PC-3 (cell line): Measurements from ENCODE around the gene AMZ1. TPM values are rescaled to one million over a fixed set of nuclear protein-coding genes. Genes with fewer than 3 reads are reported as not detected.
"Not testable (repeated sequence)": the region's sequence is repeated elsewhere in the genome, so short reads cannot be mapped to it uniquely, and the experiment has no call there.

Source experiments
- ATAC-seq: fragments of 200-7000 bp; cut with Tn5 transposase; 2 replicates; pipeline ENCODE4 v1.9.1; 2020; ENCODE audit warnings: mild to moderate bottlenecking, moderate library complexity
- BruUV-seq: library from RNA; stranded (reverse); fragments of 400-500 nt; replicated peaks from 2 replicates; lab custom pipeline; 2021; lab: Mats Ljungman, UMichigan
- CTCF ChIA-PET: fragments of 300-600 bp; sonication (Branson Sonifier 250); formaldehyde crosslinking; loops from one replicate; lab custom pipeline; 2022; ENCODE audit warnings: antibody characterized with exemption; lab: Charles Lee
- POLR2A ChIA-PET: fragments of 300-600 bp; sonication (Branson Sonifier 250); formaldehyde crosslinking; loops from one replicate; lab custom pipeline; 2022; ENCODE audit warnings: antibody characterized with exemption; ENCODE audit not compliant: unreplicated experiment; lab: Charles Lee
- DNase-seq: peaks from one replicate; pipeline ENCODE4 v3.0.0-alpha.2; 2015
- H2AFZ ChIP-seq: fragments of 300-600 bp; sonication (generic); 2 replicates; pipeline ENCODE4 v1.6.0; 2016; ENCODE audit warnings: antibody characterized with exemption, low read length
- H3F3A ChIP-seq: fragments of 300-600 bp; sonication (generic); one replicate; pipeline ENCODE4 v1.6.0; 2017; ENCODE audit warnings: antibody characterized with exemption, low read length, control low read depth, mild to moderate bottlenecking; ENCODE audit not compliant: unreplicated experiment
- H3K27ac ChIP-seq: fragments of 300-600 bp; sonication (generic); 2 replicates; pipeline ENCODE4 v1.5.1; 2016; ENCODE audit warnings: mild to moderate bottlenecking, low read length
- H3K27me3 ChIP-seq: fragments of 300-600 bp; sonication (generic); 2 replicates; pipeline ENCODE4 v1.6.1; 2016; ENCODE audit warnings: low read length, mixed read lengths
- H3K36me3 ChIP-seq: fragments of 300-600 bp; sonication (generic); 2 replicates; pipeline ENCODE4 v1.6.1; 2016; ENCODE audit warnings: low read depth, mixed run types, low read length, mixed read lengths
- H3K4me1 ChIP-seq: fragments of 300-600 bp; sonication (generic); 2 replicates; pipeline ENCODE4 v1.5.1; 2016; ENCODE audit warnings: low read length; ENCODE audit not compliant: insufficient read depth
- H3K4me2 ChIP-seq: fragments of 300-600 bp; sonication (generic); 2 replicates; pipeline ENCODE4 v1.6.0; 2016; ENCODE audit warnings: low read length
- H3K4me3 ChIP-seq: fragments of 300-600 bp; sonication (generic); 2 replicates; pipeline ENCODE4 v1.5.1; 2016; ENCODE audit warnings: mild to moderate bottlenecking, low read length, mixed read lengths
- H3K79me2 ChIP-seq: fragments of 300-600 bp; sonication (generic); 2 replicates; pipeline ENCODE4 v1.6.1; 2017; ENCODE audit warnings: low read length, mixed read lengths
- H3K9ac ChIP-seq: fragments of 300-600 bp; sonication (generic); 2 replicates; pipeline ENCODE4 v1.6.0; 2016; ENCODE audit warnings: mild to moderate bottlenecking, low read length
- H3K9me2 ChIP-seq: fragments of 300-600 bp; sonication (generic); replicated peaks from 2 replicates; pipeline ENCODE4 v1.6.1; 2016; ENCODE audit warnings: mixed run types, low read length, mixed read lengths
- H3K9me3 ChIP-seq: fragments of 300-600 bp; sonication (generic); 2 replicates; pipeline ENCODE4 v1.6.1; 2016; ENCODE audit warnings: low read length, mixed read lengths
- H4K20me1 ChIP-seq: fragments of 300-600 bp; sonication (generic); 2 replicates; pipeline ENCODE4 v1.6.1; 2016; ENCODE audit warnings: low read length, mixed read lengths
- EZH2 ChIP-seq: fragments of 300-600 bp; sonication (generic); IDR thresholded peaks from one replicate; pipeline ENCODE4 v1.6.1; 2017; ENCODE audit warnings: antibody characterized with exemption, mild to moderate bottlenecking, low read length; ENCODE audit not compliant: unreplicated experiment
- EZH2phosphoT487 ChIP-seq: fragments of 300-600 bp; sonication (generic); IDR thresholded peaks from 2 replicates; pipeline ENCODE4 v1.6.1; 2018; ENCODE audit warnings: mild to moderate bottlenecking, antibody characterized with exemption, low read length, borderline replicate concordance
- intact Hi-C: fragments of 100-400 bp; cut with micrococcal nuclease; formaldehyde crosslinking; loops from 2 replicates; pipeline ENCODE4 v1.9.0; 2023
- total RNA-seq: library from RNA; depleted of rRNA; stranded (reverse); fragments of >200 nt; gene quantifications from 2 replicates; pipeline ENCODE4 v1.2.3, GENCODE V29; 2014
- TF ChIP-seq, protein P1 (sequence below): fragments of 300-600 bp; sonication (generic); conservative IDR thresholded peaks from 2 replicates; pipeline ENCODE4 v1.5.1; 2017; ENCODE audit warnings: antibody characterized with exemption, low read depth, mild to moderate bottlenecking, low read length

The AMZ1 gene
- total RNA-seq, 1 experiment from 2014 or later = not detected

DNA sequence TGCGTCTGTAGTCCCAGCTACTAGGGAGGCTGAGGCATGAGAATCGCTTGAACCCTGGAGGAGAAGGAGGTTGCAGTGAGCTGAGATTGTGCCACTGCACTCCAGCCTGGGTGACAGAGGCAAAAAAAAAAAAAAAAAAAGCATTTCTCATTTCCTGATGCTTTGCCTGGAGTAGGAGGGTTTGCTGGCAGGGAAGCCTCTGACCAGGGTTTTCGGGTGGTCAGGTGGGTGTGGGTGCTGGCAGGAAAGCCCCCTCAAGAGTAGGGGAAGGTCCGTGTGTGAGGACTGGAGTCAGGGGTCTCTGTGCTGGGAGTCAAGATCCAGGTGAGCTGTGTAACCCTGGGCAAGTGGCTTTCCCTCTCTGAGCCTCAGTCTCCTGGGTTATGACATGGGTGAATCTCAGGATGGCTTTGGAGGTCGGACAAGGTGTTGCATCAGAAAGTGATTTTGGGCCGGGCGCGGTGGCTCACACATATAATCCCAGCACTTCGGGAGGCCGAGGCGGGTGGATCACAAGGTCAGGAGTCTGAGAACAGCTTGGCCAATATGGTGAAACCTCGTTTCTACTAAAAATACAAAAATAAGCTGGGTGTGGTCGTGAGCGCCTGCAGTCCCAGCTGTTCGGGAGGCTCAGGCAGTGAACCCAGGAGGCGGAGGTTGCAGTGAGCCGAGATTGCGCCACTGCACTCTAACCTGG, 3.2 kb downstream of the AMZ1 start:
- intact Hi-C loops = no loop called here
- ChIA-PET CTCF (interaction anchor here (1.2 kb wide), 1 partner anchor 19 kb away, joined by 3 read pairs; no protein-coding TSS in a partner anchor), POLR2A (interaction anchor here (0.6 kb wide), 1 partner anchor 534 kb away, joined by 4 read pairs; no protein-coding TSS in a partner anchor)
- no peaks in the 10 kb centered on the region for H3K79me2 ChIP-seq
- H3K27me3 ChIP-seq = peaks cover 16% of the 10 kb centered on the region
- ATAC-seq (no peak), DNase-seq (no peak)
- H2AFZ ChIP-seq = no peak overlapping the region
- no peaks in the 10 kb centered on the region for H3K9me2 ChIP-seq
- no peak overlapping the region for H3K27ac ChIP-seq
- no peaks in the 10 kb centered on the region for H3K36me3 ChIP-seq
- no peaks in the 10 kb centered on the region for H3F3A ChIP-seq
- BruUV-seq = no TSS peak
- no peak overlapping the region for H3K9ac ChIP-seq
- H3K4me1 ChIP-seq = no peaks in the 10 kb centered on the region
- no peaks in the 10 kb centered on the region for H4K20me1 ChIP-seq
- no peaks in the 10 kb centered on the region for H3K9me3 ChIP-seq
- no peak overlapping the region for H3K4me2 ChIP-seq
- no peak overlapping the region for H3K4me3 ChIP-seq
- TF ChIP-seq, protein P1, sequence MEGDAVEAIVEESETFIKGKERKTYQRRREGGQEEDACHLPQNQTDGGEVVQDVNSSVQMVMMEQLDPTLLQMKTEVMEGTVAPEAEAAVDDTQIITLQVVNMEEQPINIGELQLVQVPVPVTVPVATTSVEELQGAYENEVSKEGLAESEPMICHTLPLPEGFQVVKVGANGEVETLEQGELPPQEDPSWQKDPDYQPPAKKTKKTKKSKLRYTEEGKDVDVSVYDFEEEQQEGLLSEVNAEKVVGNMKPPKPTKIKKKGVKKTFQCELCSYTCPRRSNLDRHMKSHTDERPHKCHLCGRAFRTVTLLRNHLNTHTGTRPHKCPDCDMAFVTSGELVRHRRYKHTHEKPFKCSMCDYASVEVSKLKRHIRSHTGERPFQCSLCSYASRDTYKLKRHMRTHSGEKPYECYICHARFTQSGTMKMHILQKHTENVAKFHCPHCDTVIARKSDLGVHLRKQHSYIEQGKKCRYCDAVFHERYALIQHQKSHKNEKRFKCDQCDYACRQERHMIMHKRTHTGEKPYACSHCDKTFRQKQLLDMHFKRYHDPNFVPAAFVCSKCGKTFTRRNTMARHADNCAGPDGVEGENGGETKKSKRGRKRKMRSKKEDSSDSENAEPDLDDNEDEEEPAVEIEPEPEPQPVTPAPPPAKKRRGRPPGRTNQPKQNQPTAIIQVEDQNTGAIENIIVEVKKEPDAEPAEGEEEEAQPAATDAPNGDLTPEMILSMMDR = no peak
- TF ChIP-seq EZH2 = no peak
- no peak for TF ChIP-seq EZH2phosphoT487

DNA sequence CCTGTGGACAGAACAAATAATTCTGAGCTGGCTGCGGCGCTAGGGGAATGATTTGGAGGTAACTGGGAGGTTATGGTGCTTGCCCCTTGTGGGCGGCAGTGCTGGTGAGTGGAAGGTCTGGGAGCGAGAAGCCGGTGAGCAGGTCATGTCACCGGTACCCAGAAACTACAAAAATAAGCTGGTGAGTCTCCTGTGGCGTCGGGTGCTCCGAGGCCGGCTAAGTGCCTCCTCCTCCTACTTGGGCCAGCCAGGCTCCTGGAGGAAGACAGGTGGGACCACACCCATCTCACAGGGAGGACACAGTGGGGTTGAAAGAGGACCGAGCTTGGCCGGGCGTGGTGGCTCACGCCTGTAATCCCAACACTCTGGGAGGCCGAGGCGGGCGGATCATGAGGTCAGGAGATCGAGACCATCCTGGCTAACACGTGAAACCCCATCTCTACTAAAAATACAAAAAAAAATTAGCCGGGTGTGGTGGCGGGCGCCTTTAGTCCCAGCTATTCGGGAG, 4.0 kb downstream of the AMZ1 start:
- H3K27me3 ChIP-seq = peaks cover 16% of the 10 kb centered on the region
- H4K20me1 ChIP-seq, H3K4me3 ChIP-seq, H3K9me2 ChIP-seq, H3K27ac ChIP-seq, H3K9ac ChIP-seq, intact Hi-C loops, H3F3A ChIP-seq, H3K36me3 ChIP-seq, H2AFZ ChIP-seq, ATAC-seq, H3K4me1 ChIP-seq, BruUV-seq, H3K4me2 ChIP-seq, DNase-seq, H3K9me3 ChIP-seq, H3K79me2 ChIP-seq: not testable (repeated sequence)
- ChIA-PET CTCF (interaction anchor here (1.2 kb wide), 1 partner anchor 18 kb away, joined by 3 read pairs; no protein-coding TSS in a partner anchor), POLR2A (interaction anchor here (0.6 kb wide), 1 partner anchor 534 kb away, joined by 4 read pairs; no protein-coding TSS in a partner anchor)

DNA sequence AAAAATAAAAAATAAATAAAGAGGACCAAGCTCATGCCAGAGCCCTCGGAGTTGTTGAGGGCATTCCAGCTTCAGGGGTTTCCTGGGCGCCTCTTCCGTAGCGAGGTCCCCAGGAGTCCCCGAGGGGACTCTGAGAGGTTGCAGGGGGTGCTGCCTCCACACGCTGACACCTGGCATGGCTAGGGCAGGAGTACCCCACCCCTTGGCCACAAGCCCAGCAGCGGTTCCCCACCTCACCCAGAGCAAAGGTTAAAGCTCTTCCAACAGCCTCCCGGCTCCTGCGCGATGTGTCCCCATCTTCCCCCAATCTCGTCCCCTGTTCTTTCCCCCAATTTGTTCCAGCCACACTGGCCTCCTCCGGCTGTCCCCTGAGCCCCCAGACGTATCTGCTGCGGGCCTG, 4.5 kb downstream of the AMZ1 start:
- POLR2A ChIA-PET = no interaction called here
- no peak overlapping the region for H3K9ac ChIP-seq
- ATAC-seq (no peak), DNase-seq (no peak)
- H3K4me2 ChIP-seq = no peak overlapping the region
- no peaks in the 10 kb centered on the region for H3K4me1 ChIP-seq
- no peak overlapping the region for H3K4me3 ChIP-seq
- no peaks in the 10 kb centered on the region for H3F3A ChIP-seq
- H2AFZ ChIP-seq = no peak overlapping the region
- intact Hi-C loops = no loop called here
- H4K20me1 ChIP-seq = no peaks in the 10 kb centered on the region
- BruUV-seq = no TSS peak
- no peaks in the 10 kb centered on the region for H3K79me2 ChIP-seq
- H3K36me3 ChIP-seq = no peaks in the 10 kb centered on the region
- no peak overlapping the region for H3K27ac ChIP-seq
- H3K9me2 ChIP-seq = no peaks in the 10 kb centered on the region
- peaks cover 14% of the 10 kb centered on the region for H3K27me3 ChIP-seq
- TF ChIP-seq EZH2 = no peak
- no peak for TF ChIP-seq EZH2phosphoT487
- TF ChIP-seq, protein P1 = no peak
- H3K9me3 ChIP-seq = no peaks in the 10 kb centered on the region
- CTCF ChIA-PET = interaction anchor here (1.2 kb wide), 1 partner anchor 17 kb away, joined by 3 read pairs; no protein-coding TSS in a partner anchor

DNA sequence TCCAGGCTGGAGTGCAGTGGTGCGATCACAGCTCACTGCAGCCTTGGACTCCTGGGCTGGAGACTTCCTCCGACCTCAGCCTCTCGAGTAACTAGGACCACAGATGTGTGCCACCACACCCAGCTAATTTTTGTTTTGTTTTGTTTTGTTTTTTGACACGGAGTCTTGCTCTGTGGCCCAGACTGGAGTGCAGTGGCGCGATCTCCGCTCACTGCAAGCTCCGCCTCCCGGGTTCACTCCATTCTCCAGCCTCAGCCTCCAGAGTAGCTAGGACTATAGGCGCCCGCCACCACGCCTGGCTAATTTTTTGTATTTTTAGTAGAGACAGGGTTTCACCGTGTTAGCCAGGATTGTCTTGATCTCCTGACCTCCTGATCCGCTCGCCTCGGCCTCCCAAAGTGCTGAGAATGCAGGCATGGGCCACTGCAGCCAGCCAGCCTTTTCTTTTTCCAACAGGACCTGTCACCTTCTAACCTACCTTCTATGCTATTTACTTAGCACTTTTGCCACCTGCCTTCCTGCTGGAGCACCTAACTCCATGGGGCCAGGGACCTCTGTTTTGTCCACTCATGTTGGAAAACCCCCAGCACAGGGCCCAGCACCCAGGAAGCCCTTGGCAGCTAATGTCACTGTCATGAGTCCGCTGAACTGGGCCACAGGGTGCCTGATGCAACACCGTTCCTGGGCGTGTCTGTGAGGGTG, 5.6 kb downstream of the AMZ1 start:
- H3K27me3 ChIP-seq, H3K9ac ChIP-seq, H2AFZ ChIP-seq, H3K27ac ChIP-seq, POLR2A ChIA-PET, intact Hi-C loops, BruUV-seq, H3K9me2 ChIP-seq, H3F3A ChIP-seq, H3K9me3 ChIP-seq, H4K20me1 ChIP-seq, H3K36me3 ChIP-seq, H3K4me1 ChIP-seq, H3K4me2 ChIP-seq, H3K79me2 ChIP-seq, DNase-seq, ATAC-seq, H3K4me3 ChIP-seq: not testable (repeated sequence)
- CTCF ChIA-PET = interaction anchor here (0.6 kb wide), 1 partner anchor 25 kb away, joined by 3 read pairs; no protein-coding TSS in a partner anchor

DNA sequence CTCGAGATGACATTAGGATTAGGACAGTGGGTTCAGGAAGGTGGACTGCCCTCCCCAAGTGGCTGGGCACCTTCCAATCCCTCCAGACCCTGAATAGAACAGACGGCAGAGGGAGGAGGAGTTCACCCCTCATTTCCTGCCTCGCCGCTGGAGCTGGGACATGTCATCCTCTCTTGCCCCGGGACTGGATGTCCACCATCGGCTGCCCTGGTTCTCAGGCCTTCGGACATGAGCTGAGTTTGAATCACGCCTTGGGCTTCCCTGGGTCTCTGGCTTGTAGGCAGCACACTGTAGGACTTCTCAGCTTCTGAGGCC, 6.1 kb downstream of the AMZ1 start:
- BruUV-seq, H3K27ac ChIP-seq, H3K79me2 ChIP-seq, H3K27me3 ChIP-seq, H3K9me3 ChIP-seq, H3K4me2 ChIP-seq, DNase-seq, H2AFZ ChIP-seq, ATAC-seq, H3K9ac ChIP-seq, H3K4me1 ChIP-seq, intact Hi-C loops, H3K36me3 ChIP-seq, H3K4me3 ChIP-seq, H3K9me2 ChIP-seq, POLR2A ChIA-PET, H4K20me1 ChIP-seq, H3F3A ChIP-seq: not testable (repeated sequence)
- CTCF ChIA-PET = interaction anchor here (0.6 kb wide), 1 partner anchor 24 kb away, joined by 3 read pairs; no protein-coding TSS in a partner anchor
